SK-N-MC (cell line): ENCODE data around the gene RAB36.

Source experiments
- EZH2 ChIP-seq: fragments of 200-600 bp; sonication (generic); IDR thresholded peaks from one replicate; pipeline ENCODE4 v1.6.1; 2017; ENCODE audit warnings: antibody characterized with exemption
- POLR2AphosphoS5 ChIP-seq: IDR thresholded peaks from 2 replicates; pipeline ENCODE4 v1.6.1; 2012; ENCODE audit warnings: mild to moderate bottlenecking, low read depth, low read length, borderline replicate concordance

- TF ChIP-seq POLR2AphosphoS5 (no peak), EZH2 (no peak)
Observed at GRCh38 chr22:23122216-23122957, 22.9 kb upstream of the RAB36 start.
